ENCODE data around the gene RGS14.

RGS14 gene

DNA sequence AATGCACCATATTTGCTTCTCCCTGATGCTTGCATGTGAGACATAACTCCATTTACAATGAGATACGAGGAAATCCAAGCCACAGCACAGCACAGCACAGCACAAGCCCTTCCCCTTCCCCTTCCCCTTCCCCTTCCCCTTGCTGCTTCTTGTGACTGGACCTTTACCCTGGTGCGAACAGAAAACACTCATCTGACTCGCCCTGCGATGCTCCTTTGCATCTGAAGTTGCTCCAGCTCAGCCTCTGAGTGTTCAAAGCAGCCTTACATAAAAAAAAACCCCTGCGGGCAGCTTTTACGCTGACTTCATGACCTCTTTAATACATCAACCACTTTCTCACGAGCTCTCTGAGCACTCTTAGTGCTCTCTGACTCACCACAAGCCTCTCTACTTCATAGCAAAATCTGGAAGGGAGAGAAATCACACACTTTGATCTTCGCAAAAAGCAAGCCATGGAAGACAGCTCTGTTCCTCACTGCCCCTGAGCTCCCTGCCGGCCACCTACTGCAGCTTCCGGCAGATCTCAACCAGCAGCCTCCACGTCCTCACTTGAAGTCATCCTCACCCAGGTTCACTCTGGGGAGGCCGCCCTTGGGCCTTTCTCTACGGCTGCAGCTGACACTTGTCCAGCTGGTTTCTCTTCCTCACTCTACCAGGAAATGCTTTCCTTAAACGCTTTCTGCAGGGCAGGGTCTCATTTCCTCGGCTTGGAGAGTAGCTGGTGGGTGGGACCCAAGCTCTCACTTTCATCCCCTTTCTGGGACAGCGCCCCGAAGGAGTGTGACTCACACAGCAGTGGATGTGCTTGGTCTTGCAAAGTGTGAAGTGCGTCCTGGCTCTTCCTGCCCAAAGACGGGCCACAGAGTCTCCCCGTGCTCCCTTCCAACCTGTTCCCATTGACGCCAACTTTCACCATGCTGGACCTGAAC, 31.8 kb downstream of the RGS14 start:
- Histone ChIP-seq H3K9me3 (ENCODE audit: control insufficient read depth in 2 of 2, low read length in 2 of 2) (no peaks in the 10 kb centered on the region), H3K4me1 (ENCODE audit: control insufficient read depth in 2 of 2, insufficient read depth in 2 of 2, low read length in 2 of 2) (peaks cover 6 to 10% of the 10 kb centered on the region in 2 donors), H3K27me3 (ENCODE audit: control insufficient read depth in 2 of 2, insufficient read depth in 2 of 2, low read length in 2 of 2) (no peaks in the 10 kb centered on the region), H3K27ac (ENCODE audit: low read depth in 2 of 2, low read length in 2 of 2) (peak overlapping the region; percentile 11 to 50), H3K9ac (ENCODE audit: low read depth in 1 of 2, low read length in 2 of 2) (peak overlapping the region in 1 of 2 donors; percentile 54), H3K36me3 (ENCODE audit: control insufficient read depth in 2 of 2, insufficient read depth in 2 of 2, low read length in 2 of 2) (no peaks in the 10 kb centered on the region), H3K4me3 (ENCODE audit: low read length in 2 of 2) (peak overlapping the region in 1 of 2 donors; percentile 38)

DNA sequence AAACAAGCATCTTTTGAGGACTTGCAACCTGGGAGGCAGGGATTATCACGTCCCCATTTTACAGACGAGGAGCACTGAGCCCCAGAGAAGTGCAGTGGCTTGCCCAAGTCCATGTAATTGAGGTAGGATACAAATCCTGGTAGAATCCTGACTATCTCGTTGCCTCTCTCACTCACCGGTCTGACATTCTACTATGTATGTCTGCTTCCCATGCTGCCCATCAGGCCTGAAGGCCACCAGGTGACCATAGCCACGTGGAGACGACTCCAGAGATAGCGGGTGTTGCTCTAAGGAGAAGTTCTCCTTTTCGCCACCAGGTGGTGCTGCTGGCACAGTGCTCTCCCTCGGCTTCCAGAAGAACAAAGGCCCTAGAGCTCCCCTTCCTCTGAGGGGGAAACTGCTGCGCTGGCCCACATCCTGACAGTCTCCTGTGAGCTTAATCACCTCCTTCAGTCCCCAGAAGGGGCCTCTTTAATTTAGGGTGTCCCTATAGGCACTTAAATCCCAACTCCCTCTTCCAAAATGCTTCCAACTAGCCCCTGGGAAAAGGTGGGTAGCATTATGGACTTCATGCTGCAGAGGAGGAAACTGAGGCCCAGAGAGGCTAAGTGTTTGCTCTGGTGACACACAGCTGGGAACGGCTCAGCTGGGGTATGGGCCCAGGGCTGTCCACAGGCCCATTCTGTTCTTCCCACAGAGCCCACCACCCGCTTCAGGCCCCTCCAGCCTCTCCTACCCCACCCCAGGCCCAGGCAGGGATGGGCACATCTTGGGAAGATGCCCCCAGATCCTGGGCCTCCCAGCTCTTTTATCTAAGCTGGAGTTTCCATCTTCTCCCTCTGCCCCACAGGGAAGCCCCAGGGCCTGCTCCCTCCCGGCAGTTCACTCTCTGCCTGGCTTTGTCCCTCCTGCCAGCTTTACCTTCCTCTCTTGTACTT, 32.9 kb downstream of the RGS14 start:
- no peaks in the 10 kb centered on the region for H3K27me3 ChIP-seq (ENCODE audit: control insufficient read depth in 2 of 2, insufficient read depth in 2 of 2, low read length in 2 of 2)
- no peak overlapping the region for H3K4me3 ChIP-seq (ENCODE audit: low read length in 2 of 2)
- no peaks in the 10 kb centered on the region for H3K9me3 ChIP-seq (ENCODE audit: control insufficient read depth in 2 of 2, low read length in 2 of 2)
- H3K27ac ChIP-seq (ENCODE audit: low read depth in 2 of 2, low read length in 2 of 2) = peak overlapping the region in 1 of 2 donors; percentile 50
- peaks cover 6 to 10% of the 10 kb centered on the region in 2 donors for H3K4me1 ChIP-seq (ENCODE audit: control insufficient read depth in 2 of 2, insufficient read depth in 2 of 2, low read length in 2 of 2)
- H3K9ac ChIP-seq (ENCODE audit: low read depth in 1 of 2, low read length in 2 of 2) = no peak overlapping the region
- H3K36me3 ChIP-seq (ENCODE audit: control insufficient read depth in 2 of 2, insufficient read depth in 2 of 2, low read length in 2 of 2) = no peaks in the 10 kb centered on the region

DNA sequence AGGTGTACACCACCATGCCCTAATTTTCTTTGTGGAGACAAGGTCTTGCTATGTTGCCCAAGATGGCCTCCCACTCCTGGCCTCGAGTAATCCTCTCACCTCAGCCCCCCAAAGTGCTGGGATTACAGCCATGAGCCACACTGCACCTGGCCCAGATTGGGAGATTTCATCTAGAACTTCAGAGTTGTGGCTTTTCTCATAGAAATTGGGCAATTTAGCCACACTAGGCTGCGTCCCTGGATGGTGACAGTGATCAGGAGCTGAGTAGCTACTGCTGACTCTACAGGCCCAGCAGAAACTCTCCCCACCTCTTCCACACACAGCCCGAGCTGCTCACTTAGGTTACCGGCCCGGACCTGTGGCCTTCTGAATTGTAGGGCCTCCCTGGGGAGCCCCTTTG, 35.0 kb downstream of the RGS14 start:
- H3K27me3 ChIP-seq (ENCODE audit: control insufficient read depth in 2 of 2, insufficient read depth in 2 of 2, low read length in 2 of 2) = no peaks in the 10 kb centered on the region
- H3K4me3 ChIP-seq (ENCODE audit: low read length in 2 of 2) = no peak overlapping the region
- H3K9ac ChIP-seq (ENCODE audit: low read depth in 1 of 2, low read length in 2 of 2) = no peak overlapping the region
- H3K36me3 ChIP-seq (ENCODE audit: control insufficient read depth in 2 of 2, insufficient read depth in 2 of 2, low read length in 2 of 2) = no peaks in the 10 kb centered on the region
- H3K27ac ChIP-seq (ENCODE audit: low read depth in 2 of 2, low read length in 2 of 2) = no peak overlapping the region
- peaks cover 6 to 10% of the 10 kb centered on the region in 2 donors for H3K4me1 ChIP-seq (ENCODE audit: control insufficient read depth in 2 of 2, insufficient read depth in 2 of 2, low read length in 2 of 2)
- no peaks in the 10 kb centered on the region for H3K9me3 ChIP-seq (ENCODE audit: control insufficient read depth in 2 of 2, low read length in 2 of 2)

DNA sequence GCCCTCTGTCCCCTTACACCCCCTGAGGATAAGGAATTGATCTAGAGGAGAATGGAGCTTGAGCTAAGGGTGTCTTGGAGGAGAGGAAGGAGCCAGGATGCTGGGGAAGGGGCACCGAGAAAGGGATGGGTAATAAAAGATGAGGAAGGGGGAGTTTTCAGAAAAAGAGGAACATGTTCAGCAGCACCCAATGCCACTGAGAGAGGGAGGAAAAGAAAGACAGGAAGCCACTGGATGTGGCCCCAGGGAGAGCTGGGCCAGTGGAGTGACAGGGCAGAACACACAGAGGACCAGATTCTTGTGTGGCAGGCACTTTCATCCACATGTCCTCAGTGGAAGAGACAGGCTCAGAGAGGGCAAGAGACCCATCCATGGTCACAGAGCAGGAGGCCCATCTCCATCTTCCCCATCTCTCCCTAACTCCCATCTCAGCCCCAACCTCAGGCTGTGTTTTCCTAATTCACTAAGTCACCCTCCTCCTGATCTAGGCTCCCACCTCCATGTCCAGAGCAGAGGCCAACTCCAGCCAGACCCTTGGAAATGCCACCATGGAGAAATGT, 35.6 kb downstream of the RGS14 start:
- H3K27me3 ChIP-seq (ENCODE audit: control insufficient read depth in 2 of 2, insufficient read depth in 2 of 2, low read length in 2 of 2) = no peaks in the 10 kb centered on the region
- H3K9me3 ChIP-seq (ENCODE audit: control insufficient read depth in 2 of 2, low read length in 2 of 2) = no peaks in the 10 kb centered on the region
- H3K9ac ChIP-seq (ENCODE audit: low read depth in 1 of 2, low read length in 2 of 2) = no peak overlapping the region
- H3K36me3 ChIP-seq (ENCODE audit: control insufficient read depth in 2 of 2, insufficient read depth in 2 of 2, low read length in 2 of 2) = no peaks in the 10 kb centered on the region
- no peak overlapping the region for H3K27ac ChIP-seq (ENCODE audit: low read depth in 2 of 2, low read length in 2 of 2)
- H3K4me3 ChIP-seq (ENCODE audit: low read length in 2 of 2) = no peak overlapping the region
- H3K4me1 ChIP-seq (ENCODE audit: control insufficient read depth in 2 of 2, insufficient read depth in 2 of 2, low read length in 2 of 2) = peaks cover 6 to 10% of the 10 kb centered on the region in 2 donors

DNA sequence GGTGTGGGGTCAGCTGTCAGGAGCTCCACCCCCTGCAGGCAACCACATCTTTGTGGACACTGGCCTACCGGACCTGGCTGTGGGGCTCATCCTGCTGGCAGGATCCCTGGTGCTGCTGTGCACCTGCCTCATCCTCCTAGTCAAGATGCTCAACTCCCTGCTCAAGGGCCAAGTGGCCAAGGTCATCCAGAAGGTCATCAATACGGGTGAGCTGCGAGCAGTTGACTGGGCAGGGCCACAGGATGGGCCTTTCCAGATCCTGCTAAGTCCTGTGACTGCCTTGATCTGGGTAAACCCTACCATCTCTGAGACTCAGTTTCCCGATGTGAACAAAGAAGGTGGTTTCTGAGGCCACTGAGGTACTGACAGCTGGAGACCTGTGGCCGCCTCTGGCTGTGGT, 36.3 kb downstream of the RGS14 start:
- Histone ChIP-seq H3K9me3 (ENCODE audit: control insufficient read depth in 2 of 2, low read length in 2 of 2) (no peaks in the 10 kb centered on the region), H3K36me3 (ENCODE audit: control insufficient read depth in 2 of 2, insufficient read depth in 2 of 2, low read length in 2 of 2) (no peaks in the 10 kb centered on the region), H3K4me3 (ENCODE audit: low read length in 2 of 2) (no peak overlapping the region), H3K4me1 (ENCODE audit: control insufficient read depth in 2 of 2, insufficient read depth in 2 of 2, low read length in 2 of 2) (peaks cover 6 to 10% of the 10 kb centered on the region in 2 donors), H3K27me3 (ENCODE audit: control insufficient read depth in 2 of 2, insufficient read depth in 2 of 2, low read length in 2 of 2) (no peaks in the 10 kb centered on the region), H3K27ac (ENCODE audit: low read depth in 2 of 2, low read length in 2 of 2) (no peak overlapping the region), H3K9ac (ENCODE audit: low read depth in 1 of 2, low read length in 2 of 2) (no peak overlapping the region)

DNA sequence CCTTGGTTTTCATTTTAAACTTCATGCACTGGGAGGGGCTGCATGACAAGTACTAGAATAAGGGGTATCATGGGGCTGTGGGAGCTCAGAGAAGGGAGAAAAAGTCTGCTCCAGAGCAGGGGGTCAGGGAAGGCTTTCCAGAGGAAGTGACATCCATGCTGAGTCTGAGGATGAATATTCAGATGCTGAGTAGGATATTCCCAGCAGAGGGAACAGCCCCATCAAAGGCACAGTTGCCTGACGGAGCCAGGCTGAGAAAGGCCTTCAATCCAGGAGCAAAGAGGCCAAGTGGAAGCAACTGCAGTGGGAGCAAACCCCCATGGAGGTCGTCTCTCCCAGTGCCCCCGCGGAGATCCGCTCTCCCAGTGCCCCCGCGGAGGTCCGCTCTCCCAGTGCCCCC, 38.4 kb downstream of the RGS14 start:
- H3K9me3 ChIP-seq (ENCODE audit: control insufficient read depth in 2 of 2, low read length in 2 of 2) = no peaks in the 10 kb centered on the region
- peaks cover 0 to 3% of the 10 kb centered on the region in 2 donors for H3K27me3 ChIP-seq (ENCODE audit: control insufficient read depth in 2 of 2, insufficient read depth in 2 of 2, low read length in 2 of 2)
- H3K36me3 ChIP-seq (ENCODE audit: control insufficient read depth in 2 of 2, insufficient read depth in 2 of 2, low read length in 2 of 2) = no peaks in the 10 kb centered on the region
- no peak overlapping the region for H3K4me3 ChIP-seq (ENCODE audit: low read length in 2 of 2)
- peaks cover 10 to 13% of the 10 kb centered on the region in 2 donors for H3K4me1 ChIP-seq (ENCODE audit: control insufficient read depth in 2 of 2, insufficient read depth in 2 of 2, low read length in 2 of 2)
- H3K9ac ChIP-seq (ENCODE audit: low read depth in 1 of 2, low read length in 2 of 2) = no peak overlapping the region
- H3K27ac ChIP-seq (ENCODE audit: low read depth in 2 of 2, low read length in 2 of 2) = no peak overlapping the region

DNA sequence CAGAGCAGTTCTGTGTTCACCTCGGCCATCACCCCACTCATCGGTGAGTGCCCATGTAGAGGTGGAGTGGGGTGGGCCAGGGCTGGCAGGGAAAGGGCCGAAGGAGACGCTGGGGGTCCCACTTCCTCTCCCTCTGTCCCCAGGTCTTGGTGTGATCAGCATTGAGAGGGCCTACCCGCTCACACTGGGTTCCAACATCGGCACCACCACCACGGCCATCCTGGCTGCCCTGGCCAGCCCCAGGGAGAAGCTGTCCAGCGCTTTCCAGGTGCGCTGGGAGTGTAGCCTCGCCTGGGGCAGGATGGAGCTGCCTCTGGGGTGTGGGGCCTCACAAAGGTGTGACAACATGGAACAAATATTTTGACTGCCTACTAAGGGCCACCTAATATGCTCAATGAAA, 39.1 kb downstream of the RGS14 start:
- Histone ChIP-seq H3K27me3 (ENCODE audit: control insufficient read depth in 2 of 2, insufficient read depth in 2 of 2, low read length in 2 of 2) (peaks cover 0 to 3% of the 10 kb centered on the region in 2 donors), H3K4me3 (ENCODE audit: low read length in 2 of 2) (no peak overlapping the region), H3K27ac (ENCODE audit: low read depth in 2 of 2, low read length in 2 of 2) (no peak overlapping the region), H3K9ac (ENCODE audit: low read depth in 1 of 2, low read length in 2 of 2) (no peak overlapping the region), H3K4me1 (ENCODE audit: control insufficient read depth in 2 of 2, insufficient read depth in 2 of 2, low read length in 2 of 2) (peaks cover 10 to 14% of the 10 kb centered on the region in 2 donors), H3K9me3 (ENCODE audit: control insufficient read depth in 2 of 2, low read length in 2 of 2) (no peaks in the 10 kb centered on the region), H3K36me3 (ENCODE audit: control insufficient read depth in 2 of 2, insufficient read depth in 2 of 2, low read length in 2 of 2) (no peaks in the 10 kb centered on the region)

DNA sequence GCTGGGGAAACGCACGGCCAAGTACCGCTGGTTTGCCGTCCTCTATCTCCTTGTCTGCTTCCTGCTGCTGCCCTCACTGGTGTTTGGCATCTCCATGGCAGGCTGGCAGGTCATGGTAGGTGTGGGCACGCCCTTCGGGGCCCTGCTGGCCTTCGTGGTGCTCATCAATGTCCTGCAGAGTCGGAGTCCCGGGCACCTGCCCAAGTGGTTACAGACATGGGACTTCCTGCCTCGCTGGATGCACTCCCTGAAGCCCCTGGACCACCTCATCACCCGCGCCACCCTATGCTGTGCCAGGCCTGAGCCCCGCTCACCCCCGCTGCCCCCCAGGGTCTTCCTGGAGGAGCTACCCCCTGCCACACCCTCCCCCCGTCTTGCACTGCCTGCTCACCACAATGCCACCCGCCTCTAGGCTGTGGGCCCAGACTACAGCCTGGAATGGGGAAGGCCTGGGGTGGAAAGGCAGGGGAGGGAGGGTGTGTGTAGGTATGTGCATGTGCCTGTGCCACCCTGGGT, 40.2 kb downstream of the RGS14 start:
- Histone ChIP-seq H3K27ac (ENCODE audit: low read depth in 2 of 2, low read length in 2 of 2) (no peak overlapping the region), H3K36me3 (ENCODE audit: control insufficient read depth in 2 of 2, insufficient read depth in 2 of 2, low read length in 2 of 2) (no peaks in the 10 kb centered on the region), H3K9me3 (ENCODE audit: control insufficient read depth in 2 of 2, low read length in 2 of 2) (no peaks in the 10 kb centered on the region), H3K4me3 (ENCODE audit: low read length in 2 of 2) (no peak overlapping the region), H3K4me1 (ENCODE audit: control insufficient read depth in 2 of 2, insufficient read depth in 2 of 2, low read length in 2 of 2) (peaks cover 18 to 25% of the 10 kb centered on the region in 2 donors), H3K9ac (ENCODE audit: low read depth in 1 of 2, low read length in 2 of 2) (no peak overlapping the region), H3K27me3 (ENCODE audit: control insufficient read depth in 2 of 2, insufficient read depth in 2 of 2, low read length in 2 of 2) (peaks cover 3 to 7% of the 10 kb centered on the region in 2 donors)

DNA sequence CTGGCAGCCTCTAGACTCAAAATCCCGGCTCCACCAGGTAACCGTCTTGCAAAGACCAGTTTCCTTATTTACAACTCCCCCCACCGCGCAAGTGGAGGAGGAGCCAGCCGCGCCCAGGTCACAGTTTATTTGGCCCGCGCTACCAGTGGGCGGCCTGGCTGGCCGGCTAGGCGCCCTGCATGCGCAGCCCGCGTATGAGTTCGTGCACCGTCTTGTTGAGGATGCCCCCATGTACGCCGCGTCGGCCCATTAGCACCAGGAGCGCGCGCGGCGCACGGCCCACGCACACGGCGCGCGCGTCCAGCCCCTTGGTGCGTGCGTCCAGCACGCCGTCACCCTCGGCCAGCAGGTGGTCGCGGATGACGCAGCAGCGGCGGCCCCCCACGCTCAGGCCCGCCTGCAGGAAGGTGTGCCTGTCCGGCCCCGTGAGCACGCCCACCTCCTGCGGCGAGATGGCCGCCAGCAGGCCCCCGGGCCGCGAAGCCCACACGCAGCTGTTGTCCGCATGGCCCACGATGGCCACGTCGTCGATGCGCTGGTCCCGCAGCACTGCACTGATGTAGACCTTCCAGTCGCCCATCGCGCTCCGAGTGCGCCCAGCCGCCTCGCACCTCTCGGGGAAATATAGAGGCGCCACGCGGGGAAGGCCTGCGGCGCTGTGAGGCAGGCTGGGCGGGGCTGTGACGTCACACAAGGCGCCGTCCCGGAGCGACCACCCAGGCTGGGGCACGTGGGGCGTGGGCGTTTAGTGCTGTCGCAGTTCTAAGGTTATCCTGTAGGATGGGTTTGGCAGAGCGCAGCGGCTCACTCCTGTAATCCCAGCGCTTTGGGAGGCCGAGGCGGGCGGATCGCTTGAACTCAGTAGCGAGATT, 42.5 kb downstream of the RGS14 start, which contains the start of gene PFN3:
Gene PFN3, minus strand, starts transcription at position 665 of the 872 bp plus-strand sequence. Its CDS starts 85 bp downstream, at position 580.
- Histone ChIP-seq H3K9ac (ENCODE audit: low read depth in 1 of 2, low read length in 2 of 2) (peak within 1 kb of the TSS in 1 of 2 donors; percentile 65), H3K4me1 (ENCODE audit: control insufficient read depth in 2 of 2, insufficient read depth in 2 of 2, low read length in 2 of 2) (peaks cover 41 to 45% of the 10 kb centered on the region in 2 donors), H3K4me3 (ENCODE audit: low read length in 2 of 2) (peak within 1 kb of the TSS in 1 of 2 donors; percentile 47), H3K27me3 (ENCODE audit: control insufficient read depth in 2 of 2, insufficient read depth in 2 of 2, low read length in 2 of 2) (peaks cover 3 to 9% of the 10 kb centered on the region in 2 donors), H3K36me3 (ENCODE audit: control insufficient read depth in 2 of 2, insufficient read depth in 2 of 2, low read length in 2 of 2) (no peaks in the 10 kb centered on the region), H3K27ac (ENCODE audit: low read depth in 2 of 2, low read length in 2 of 2) (peak within 1 kb of the TSS; percentile 35 to 66), H3K9me3 (ENCODE audit: control insufficient read depth in 2 of 2, low read length in 2 of 2) (no peaks in the 10 kb centered on the region)
